ENCODE data around the gene ANKFN1.

ANKFN1 gene

GRCh38 chr17:56231693-56232092, 78.4 kb downstream of the ANKFN1 start:
- Histone ChIP-seq H4K20me1 (ENCODE audit: control insufficient read depth, insufficient read depth, low read depth, low read length) (no peaks in the 10 kb centered on the region), H3K4me2 (ENCODE audit: low read length) (no peak overlapping the region), H3K9me2 (replicated peaks; ENCODE audit: control insufficient read depth, low read length) (no peaks in the 10 kb centered on the region), H3K36me3 (ENCODE audit: control insufficient read depth, low read length) (no peaks in the 10 kb centered on the region), H3K79me2 (ENCODE audit: control insufficient read depth, low read length) (no peaks in the 10 kb centered on the region), H3K4me3 (ENCODE audit: low read length) (no peak overlapping the region), H3K9me3 (ENCODE audit: control insufficient read depth, insufficient read depth, low read length) (no peaks in the 10 kb centered on the region), H3K27ac (ENCODE audit: low read depth, low read length) (no peak overlapping the region), H3F3A (ENCODE audit: control insufficient read depth, insufficient read depth) (no peaks in the 10 kb centered on the region), H3K4me1 (ENCODE audit: control insufficient read depth, low read length) (no peaks in the 10 kb centered on the region), H3K27me3 (ENCODE audit: control insufficient read depth, low read length) (no peaks in the 10 kb centered on the region; the same call in 1 of the 2 replicates)
- no peak for TF ChIP-seq CTCF (IDR thresholded peaks at IDR 0.05; ENCODE audit: low read depth, low read length, poor library complexity, severe bottlenecking)
- no peak for TF ChIP-seq EZH2phosphoT487 (IDR thresholded peaks at IDR 0.05; ENCODE audit: borderline replicate concordance, low read length)

- Histone ChIP-seq H3K4me3 (ENCODE audit: low read length) (no peak overlapping the region), H4K20me1 (ENCODE audit: control insufficient read depth, insufficient read depth, low read depth, low read length) (no peaks in the 10 kb centered on the region), H3K9me2 (replicated peaks; ENCODE audit: control insufficient read depth, low read length) (no peaks in the 10 kb centered on the region), H3K9me3 (ENCODE audit: control insufficient read depth, insufficient read depth, low read length) (no peaks in the 10 kb centered on the region), H3F3A (ENCODE audit: control insufficient read depth, insufficient read depth) (no peaks in the 10 kb centered on the region), H3K36me3 (ENCODE audit: control insufficient read depth, low read length) (no peaks in the 10 kb centered on the region), H3K27ac (ENCODE audit: low read depth, low read length) (no peak overlapping the region), H3K79me2 (ENCODE audit: control insufficient read depth, low read length) (no peaks in the 10 kb centered on the region), H3K27me3 (ENCODE audit: control insufficient read depth, low read length) (no peaks in the 10 kb centered on the region), H3K4me2 (ENCODE audit: low read length) (no peak overlapping the region), H3K4me1 (ENCODE audit: control insufficient read depth, low read length) (no peaks in the 10 kb centered on the region)
- TF ChIP-seq EZH2phosphoT487 (IDR thresholded peaks at IDR 0.05; ENCODE audit: borderline replicate concordance, low read length) (no peak), CTCF (IDR thresholded peaks at IDR 0.05; ENCODE audit: low read depth, low read length, poor library complexity, severe bottlenecking) (no peak)
These were observed 91.1 kb downstream of the ANKFN1 start for GRCh38 chr17:56244268-56244890.

- H3K27me3 ChIP-seq (ENCODE audit: control insufficient read depth, low read length), result no peaks in the 10 kb centered on the region
- no peaks in the 10 kb centered on the region for H3K36me3 ChIP-seq (ENCODE audit: control insufficient read depth, low read length)
- no peaks in the 10 kb centered on the region for H3K79me2 ChIP-seq (ENCODE audit: control insufficient read depth, low read length)
- no peaks in the 10 kb centered on the region for H3K4me1 ChIP-seq (ENCODE audit: control insufficient read depth, low read length)
- TF ChIP-seq CTCF (IDR thresholded peaks at IDR 0.05; ENCODE audit: low read depth, low read length, poor library complexity, severe bottlenecking) (no peak), EZH2phosphoT487 (IDR thresholded peaks at IDR 0.05; ENCODE audit: borderline replicate concordance, low read length) (no peak)
- H3K9me3 ChIP-seq (ENCODE audit: control insufficient read depth, insufficient read depth, low read length), result no peaks in the 10 kb centered on the region
- H3K4me2 ChIP-seq (ENCODE audit: low read length), result no peak overlapping the region
- no peak overlapping the region for H3K4me3 ChIP-seq (ENCODE audit: low read length)
- no peaks in the 10 kb centered on the region for H3F3A ChIP-seq (ENCODE audit: control insufficient read depth, insufficient read depth)
- no peaks in the 10 kb centered on the region for H3K9me2 ChIP-seq (replicated peaks; ENCODE audit: control insufficient read depth, low read length)
- H4K20me1 ChIP-seq (ENCODE audit: control insufficient read depth, insufficient read depth, low read depth, low read length), result no peaks in the 10 kb centered on the region
- H3K27ac ChIP-seq (ENCODE audit: low read depth, low read length), result no peak overlapping the region
These were observed 94.5 kb downstream of the ANKFN1 start for GRCh38 chr17:56247816-56248215.

Data from DOHH2 (cell line).